CMK (cell line): ENCODE data around the gene ERGIC1.

ENCODE experiments used
- DNase-seq: peaks from one replicate; pipeline ENCODE4 v3.0.0-alpha.2; 2010; ENCODE audit warnings: low read depth

The ERGIC1 gene

GRCh38 chr5:172920447-172920849 lies 86.4 kb downstream of the ERGIC1 start:
- DNase-seq, result no peak

DNA sequence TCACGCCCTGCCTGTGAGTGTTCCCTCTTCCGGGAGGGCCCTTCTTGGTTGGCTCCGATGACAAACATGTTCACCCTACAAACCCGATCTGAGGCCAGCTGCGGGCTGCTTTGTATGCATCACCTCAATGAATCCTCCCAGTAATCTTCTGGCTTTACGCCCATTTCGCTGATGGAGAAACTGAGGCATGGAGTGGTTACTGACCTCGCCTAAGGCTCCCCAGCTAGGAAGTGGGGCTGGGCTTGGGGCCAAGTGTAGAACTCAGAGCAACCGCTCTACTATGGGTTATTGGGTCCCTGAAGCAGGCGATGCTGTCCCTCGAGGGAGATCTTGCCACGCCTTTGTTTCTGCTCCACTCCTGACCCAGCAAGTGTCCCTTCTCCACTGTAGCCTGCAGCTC lies 86.9 kb downstream of the ERGIC1 start:
- DNase-seq, result no peak

DNA sequence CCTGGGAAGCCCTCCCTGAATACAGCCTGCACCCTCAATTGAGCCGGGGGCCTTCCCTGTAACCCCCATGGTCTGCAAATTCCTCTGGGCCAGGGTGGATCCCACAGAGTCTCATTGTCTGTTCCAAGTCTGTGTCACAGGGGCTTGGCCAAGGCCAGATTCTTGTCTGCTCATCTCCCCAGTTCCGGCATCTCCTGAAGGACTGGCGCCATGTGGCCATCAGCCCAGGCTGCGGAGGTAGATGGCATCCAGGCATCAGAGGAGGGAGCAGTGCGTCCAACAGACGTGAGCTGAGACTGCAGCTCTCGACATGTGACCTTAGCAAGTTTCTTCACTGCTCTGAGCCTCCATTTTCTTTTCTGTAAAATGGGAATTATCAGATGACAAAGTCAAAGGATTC lies 87.9 kb downstream of the ERGIC1 start:
- no peak for DNase-seq

DNA sequence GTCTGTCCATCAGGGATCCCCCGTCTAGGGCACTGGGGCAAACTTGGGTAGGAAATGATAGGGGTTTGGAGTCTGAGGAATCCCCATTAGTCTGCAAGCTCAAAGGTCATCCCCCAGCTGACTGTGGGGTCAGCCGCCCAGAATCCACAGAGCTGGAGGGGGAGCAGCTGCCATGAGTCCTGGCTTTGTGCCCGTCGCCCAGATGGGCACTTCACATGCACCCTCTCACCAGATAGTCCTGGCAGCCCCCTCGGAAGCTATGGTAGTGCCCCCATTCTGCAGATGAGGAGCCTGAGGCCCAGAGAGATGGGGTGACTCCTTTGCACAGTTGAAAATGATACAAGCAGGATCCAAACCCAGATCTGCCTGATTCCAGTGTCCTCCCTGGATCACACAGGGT lies 89.5 kb downstream of the ERGIC1 start:
- DNase-seq, result no peak

- DNase-seq, result no peak
These were observed 91.4 kb downstream of the ERGIC1 start for GRCh38 chr5:172925336-172925948.

- DNase-seq, result no peak
These were observed 92.0 kb downstream of the ERGIC1 start for GRCh38 chr5:172926008-172926523.

- DNase-seq, result no peak
These were observed 92.7 kb downstream of the ERGIC1 start for GRCh38 chr5:172926796-172927195.

DNA sequence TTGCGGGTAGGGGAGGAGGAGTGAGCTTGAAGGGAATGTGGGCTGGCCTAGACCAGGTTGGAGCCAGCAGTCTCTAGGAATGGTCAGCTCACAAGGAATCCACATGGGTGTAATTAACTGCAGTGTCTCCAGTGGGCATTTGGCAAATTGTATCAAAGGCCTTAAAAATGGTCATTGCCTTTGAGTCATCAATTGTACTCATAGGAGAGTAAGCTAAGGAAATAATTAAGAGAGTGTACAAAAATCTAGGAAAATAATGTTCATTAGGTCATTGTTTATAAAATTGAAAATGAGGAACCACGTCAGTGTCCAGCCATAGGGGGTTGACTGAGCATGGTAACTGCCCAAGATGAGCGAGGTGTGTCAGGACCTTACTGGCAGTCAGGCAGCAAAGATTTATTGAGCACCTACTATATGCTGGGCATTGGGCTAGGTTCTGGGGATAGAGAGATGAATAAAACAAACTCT lies 95.4 kb downstream of the ERGIC1 start:
- DNase-seq, result no peak

DNA sequence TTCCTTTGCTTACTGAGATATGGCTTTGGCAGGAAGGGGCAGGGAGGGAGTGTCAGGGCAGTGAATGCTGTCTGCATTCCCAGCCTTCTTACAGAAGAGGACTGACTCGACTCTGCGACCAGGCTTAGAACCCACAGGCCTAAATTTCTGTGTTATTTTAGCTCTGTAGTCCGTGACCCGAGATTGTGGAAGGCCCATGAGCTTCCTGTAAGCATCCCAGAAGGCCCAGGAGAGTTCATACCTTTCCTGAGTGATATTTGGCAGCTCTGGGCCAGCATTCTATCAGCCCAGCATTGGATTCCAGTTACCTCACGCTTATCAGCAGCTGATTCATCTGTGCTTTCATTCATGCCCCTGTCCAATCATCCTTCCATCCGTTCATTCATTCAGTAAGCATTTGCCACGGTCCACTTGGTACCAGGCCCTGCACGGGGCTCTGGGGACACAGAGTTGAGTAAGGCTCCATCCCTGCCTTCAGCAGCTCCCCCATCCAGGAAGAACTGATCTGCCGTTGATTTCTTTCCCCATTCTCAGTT lies 97.0 kb downstream of the ERGIC1 start:
- no peak for DNase-seq

GRCh38 chr5:172932313-172933017 lies 98.4 kb downstream of the ERGIC1 start:
- no peak for DNase-seq

DNA sequence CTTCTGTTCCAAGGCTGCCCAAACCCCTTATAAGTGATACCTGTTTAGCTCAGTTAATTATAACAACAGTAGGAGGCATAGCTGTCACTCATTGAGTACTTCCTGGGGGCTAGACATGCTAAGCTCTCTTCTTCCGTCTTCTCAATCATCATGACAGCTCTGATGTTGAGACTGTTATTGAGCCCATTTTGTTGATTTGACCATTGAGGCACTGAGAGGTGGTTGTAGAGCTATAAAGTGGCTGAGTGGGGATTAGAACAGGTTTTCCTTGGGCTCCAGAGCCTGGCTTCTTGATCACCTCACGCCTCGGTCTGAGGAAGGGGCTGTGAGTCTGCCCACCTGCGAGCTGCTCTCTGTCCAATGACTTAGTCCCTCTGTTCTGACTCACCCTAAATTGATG lies 99.2 kb downstream of the ERGIC1 start:
- DNase-seq, result no peak

DNA sequence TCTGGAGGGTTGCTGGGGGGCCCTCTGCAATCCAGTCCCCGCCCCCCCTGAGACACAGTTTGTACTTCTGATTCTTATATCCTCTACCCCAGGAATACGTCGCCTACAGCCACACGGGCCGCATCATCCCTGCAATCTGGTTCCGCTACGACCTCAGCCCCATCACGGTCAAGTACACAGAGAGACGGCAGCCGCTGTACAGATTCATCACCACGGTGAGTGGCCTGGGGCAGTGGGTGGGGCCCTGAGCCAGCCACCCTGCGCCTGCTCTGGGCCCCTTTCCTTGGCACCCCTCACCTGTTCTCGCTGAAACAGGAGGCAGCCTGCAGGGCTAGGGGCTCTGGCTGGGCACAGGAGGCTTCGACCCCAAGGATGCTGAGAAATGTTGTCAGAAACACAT lies 101.0 kb downstream of the ERGIC1 start:
- no peak for DNase-seq

DNA sequence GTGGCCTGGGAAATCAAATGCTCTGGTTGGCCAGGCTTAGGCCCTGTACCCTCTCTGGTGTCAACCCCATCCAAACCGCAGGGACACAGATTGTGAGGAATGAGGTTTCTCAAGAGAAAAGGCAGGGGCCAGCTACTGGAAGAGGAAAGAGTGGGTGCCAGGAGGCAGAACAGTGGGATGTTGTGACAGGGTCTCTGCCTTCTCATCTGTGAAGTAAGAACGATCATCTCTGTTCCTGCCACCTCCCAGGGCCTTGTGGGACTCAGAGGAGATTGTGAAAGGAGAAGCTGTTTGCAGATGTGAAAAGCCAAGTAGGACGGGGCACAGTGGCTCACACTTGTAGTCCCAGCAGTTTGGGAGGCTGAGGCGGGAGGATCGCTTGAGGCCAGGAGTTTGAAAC lies 102.3 kb downstream of the ERGIC1 start:
- DNase-seq, result no peak

GRCh38 chr5:172939071-172939470 lies 105.0 kb downstream of the ERGIC1 start:
- no peak for DNase-seq

DNA sequence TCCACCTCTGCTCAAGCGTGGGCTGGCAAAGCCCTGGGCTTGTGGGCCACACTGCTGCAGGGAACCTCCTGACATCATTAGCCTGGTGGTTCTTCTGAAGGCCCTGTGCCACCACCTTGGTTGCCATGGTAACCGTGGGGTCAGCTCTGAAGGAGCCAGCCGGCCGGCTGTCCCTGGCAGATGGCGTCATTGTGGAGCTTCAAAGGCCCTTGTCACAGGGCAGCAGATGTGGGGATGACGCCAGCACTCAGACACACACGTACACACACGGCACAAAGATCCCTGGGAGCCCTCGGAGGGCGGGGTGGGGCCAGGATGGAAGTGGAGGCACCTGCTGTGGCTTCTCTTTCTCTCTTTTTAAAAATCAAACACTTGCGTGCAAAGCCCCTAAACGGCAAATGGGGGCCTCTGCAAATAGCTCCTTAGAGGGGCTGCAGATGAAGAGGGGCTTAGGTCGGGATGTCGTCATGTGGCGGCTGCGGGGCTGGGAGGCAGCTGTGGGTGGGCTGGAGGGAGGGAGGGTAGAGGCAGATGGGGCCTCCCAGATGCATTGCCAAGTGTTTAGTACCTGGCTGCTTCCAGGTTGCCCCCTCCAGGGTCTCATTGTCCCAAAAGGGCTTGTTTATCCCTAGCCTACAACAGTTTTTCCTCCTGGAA lies 105.7 kb downstream of the ERGIC1 start:
- no peak for DNase-seq

DNA sequence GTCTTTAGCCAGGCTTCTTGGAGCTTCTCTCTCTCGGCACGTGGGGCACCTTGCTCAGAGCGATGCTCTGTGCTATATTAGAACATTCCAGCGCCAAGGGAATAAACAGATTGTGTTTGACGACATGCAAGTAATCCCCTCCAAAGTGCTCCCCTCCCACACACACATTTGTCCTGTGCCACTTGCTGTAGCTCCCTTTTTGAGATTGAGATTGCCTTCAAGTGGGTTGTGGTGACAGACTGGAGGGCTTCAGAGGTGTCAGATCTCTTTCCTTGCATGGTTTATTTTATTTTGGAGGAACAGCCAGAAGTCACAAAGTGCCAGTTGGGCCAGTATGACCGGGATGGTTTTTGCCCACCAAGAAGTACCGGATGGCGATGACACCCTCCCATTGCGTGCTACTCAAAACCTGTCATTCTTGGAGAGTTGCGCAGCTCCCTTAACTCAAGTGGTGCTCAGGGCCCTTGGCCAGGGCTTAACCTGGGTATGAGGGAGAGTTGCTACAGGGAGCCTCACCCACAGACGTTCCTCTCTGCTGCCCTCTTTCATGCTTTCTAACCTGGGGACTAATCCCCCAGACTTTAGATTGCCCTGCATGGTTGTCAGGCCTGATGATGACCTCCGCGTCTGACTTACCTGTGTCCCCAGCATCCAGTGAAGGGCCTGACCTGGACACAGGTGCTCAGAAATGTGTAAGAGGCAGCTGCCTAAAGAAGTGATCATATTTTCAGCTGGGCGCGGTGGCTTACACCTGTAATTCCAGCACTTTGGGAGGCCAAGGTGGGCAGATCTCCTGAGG lies 106.4 kb downstream of the ERGIC1 start:
- no peak for DNase-seq

GRCh38 chr5:172941067-172941516 lies 107.0 kb downstream of the ERGIC1 start:
- no peak for DNase-seq

DNA sequence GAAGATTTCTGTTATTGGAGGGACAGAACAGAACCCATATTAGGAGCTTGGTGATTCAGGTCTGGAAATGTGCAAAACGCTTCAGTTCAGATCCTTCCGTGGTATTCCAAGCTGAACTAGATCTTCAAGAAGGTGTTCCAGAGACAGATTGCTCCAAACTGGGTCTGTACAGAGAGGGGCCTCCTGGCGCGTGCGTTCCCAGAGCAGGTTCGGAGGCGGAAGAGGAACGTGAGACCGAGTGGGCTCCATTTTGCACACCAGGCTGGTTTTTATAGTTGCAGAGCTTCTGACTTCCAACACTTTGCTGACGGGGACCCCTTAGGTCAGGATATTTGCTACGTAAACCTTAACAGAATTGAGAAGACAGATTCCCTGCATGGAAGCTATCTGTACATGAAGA lies 108.5 kb downstream of the ERGIC1 start:
- DNase-seq, result no peak

GRCh38 chr5:172943283-172943841 lies 109.3 kb downstream of the ERGIC1 start:
- no peak for DNase-seq

- no peak for DNase-seq
These were observed 109.9 kb downstream of the ERGIC1 start for GRCh38 chr5:172943906-172944305.

GRCh38 chr5:172944741-172945140 lies 110.7 kb downstream of the ERGIC1 start:
- DNase-seq, result no peak

DNA sequence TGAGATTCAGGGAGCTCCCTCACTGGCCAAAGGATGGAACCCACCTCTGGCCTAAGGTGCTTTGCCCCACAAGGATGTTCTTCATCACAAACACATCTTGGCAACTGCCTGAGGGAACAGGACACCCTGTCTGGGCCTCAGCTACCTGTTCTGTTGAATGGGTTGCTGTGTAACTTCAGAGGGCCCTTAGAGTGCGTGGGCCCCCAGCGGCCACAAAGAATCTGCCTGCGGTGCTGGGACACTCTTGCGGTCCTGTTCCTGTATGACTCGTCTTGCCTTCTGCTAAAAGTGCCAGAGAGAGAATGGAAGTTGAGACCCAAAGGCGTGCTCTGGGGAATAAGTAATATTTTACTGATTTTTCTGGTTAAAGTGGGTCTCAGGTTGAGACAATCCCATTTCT lies 111.1 kb downstream of the ERGIC1 start:
- DNase-seq, result no peak
